GM23338 (cell line): ENCODE results near the gene SLC25A13. TPM values are rescaled to one million over a fixed set of nuclear protein-coding genes. Genes with fewer than 3 reads are reported as not detected.
"Not testable (repeated sequence)": the region's sequence is repeated elsewhere in the genome, so short reads cannot be mapped to it uniquely, and the experiment has no call there.

Source experiments
- ATAC-seq: fragments of 200-7000 bp; cut with Tn5 transposase; 3 replicates; pipeline ENCODE4 v1.9.1; 2020
- DNase-seq: peaks from one replicate; pipeline ENCODE4 v3.0.0-alpha.2; 2015; ENCODE audit warnings: low spot score
- H2AFZ ChIP-seq: fragments of 200-600 bp; sonication (generic); 2 replicates; pipeline ENCODE4 v1.8.0; 2016; ENCODE audit warnings: antibody characterized with exemption, mild to moderate bottlenecking, moderate library complexity
- H3F3A ChIP-seq: fragments of 200-600 bp; sonication (generic); replicated peaks from 2 replicates; pipeline ENCODE4 v1.8.0; 2017; ENCODE audit warnings: antibody characterized with exemption, mixed run types, low read depth
- H3K27ac ChIP-seq: fragments of 200-600 bp; sonication (generic); 2 replicates; pipeline ENCODE4 v1.6.1; 2016; ENCODE audit warnings: low read depth
- H3K27me3 ChIP-seq: fragments of 200-600 bp; sonication (generic); 2 replicates; pipeline ENCODE4 v1.8.0; 2016; ENCODE audit warnings: mild to moderate bottlenecking, mixed run types, moderate library complexity; ENCODE audit not compliant: insufficient read depth
- H3K36me3 ChIP-seq: fragments of 200-600 bp; sonication (generic); 2 replicates; pipeline ENCODE4 v1.8.0; 2016; ENCODE audit warnings: mild to moderate bottlenecking; ENCODE audit not compliant: insufficient read depth
- H3K4me1 ChIP-seq: fragments of 200-600 bp; sonication (generic); 2 replicates; pipeline ENCODE4 v1.8.0; 2016; ENCODE audit warnings: mild to moderate bottlenecking, moderate library complexity; ENCODE audit not compliant: insufficient read depth
- H3K4me2 ChIP-seq: fragments of 200-600 bp; sonication (generic); 2 replicates; pipeline ENCODE4 v1.7.1; 2017; ENCODE audit warnings: mixed run types
- H3K4me3 ChIP-seq: fragments of 200-600 bp; sonication (generic); 2 replicates; pipeline ENCODE4 v1.6.1; 2016; ENCODE audit warnings: mixed run types
- H3K79me2 ChIP-seq: fragments of 200-600 bp; sonication (generic); replicated peaks from 2 replicates; pipeline ENCODE4 v1.8.0; 2017; ENCODE audit warnings: mild to moderate bottlenecking; ENCODE audit not compliant: insufficient read depth
- H3K9me2 ChIP-seq: fragments of 200-600 bp; sonication (generic); 2 replicates; pipeline ENCODE4 v1.8.0; 2017; ENCODE audit not compliant: insufficient read depth
- H4K20me1 ChIP-seq: fragments of 200-600 bp; sonication (generic); replicated peaks from 2 replicates; pipeline ENCODE4 v1.8.0; 2017; ENCODE audit warnings: mild to moderate bottlenecking; ENCODE audit not compliant: insufficient read depth
- H3K27ac Mint-ChIP-seq: 2 replicates; pipeline ENCODE4 v1.8.0; 2020; ENCODE audit warnings: inconsistent platforms, mild to moderate bottlenecking, moderate library complexity, mixed read lengths
- H3K27me3 Mint-ChIP-seq: 3 replicates; pipeline ENCODE4 v1.8.0; 2022; ENCODE audit warnings: low read depth, mild to moderate bottlenecking, moderate library complexity, mixed read lengths, inconsistent platforms; ENCODE audit not compliant: insufficient read depth, poor library complexity
- H3K36me3 Mint-ChIP-seq: 3 replicates; pipeline ENCODE4 v1.8.0; 2021; ENCODE audit warnings: low read depth, mild to moderate bottlenecking, inconsistent platforms, moderate library complexity, mixed read lengths
- H3K4me1 Mint-ChIP-seq: 3 replicates; pipeline ENCODE4 v1.8.0; 2020; ENCODE audit warnings: mild to moderate bottlenecking, inconsistent platforms, mixed read lengths
- H3K4me3 Mint-ChIP-seq: 3 replicates; pipeline ENCODE4 v1.8.0; 2021; ENCODE audit warnings: moderate library complexity, mild to moderate bottlenecking, inconsistent platforms, mixed read lengths
- H3K9me3 Mint-ChIP-seq: 3 replicates; pipeline ENCODE4 v1.8.0; 2020; ENCODE audit warnings: moderate library complexity, mild to moderate bottlenecking, inconsistent platforms, mixed read lengths
- CREB1 ChIP-seq: fragments of 250-450 bp; sonication (Bioruptor Pico); IDR thresholded peaks from 2 replicates; pipeline ENCODE4 v1.5.0; 2020; ENCODE audit warnings: low read depth, mild to moderate bottlenecking, moderate library complexity
- CTCF ChIP-seq, 2 experiments: fragments of 200-600 bp in 1 of 2; sonication (generic) in 1 of 2; conservative IDR thresholded peaks; 2 replicates each; pipeline versions ENCODE4 v1.5.1 to v1.6.1; 2016 to 2017; ENCODE audit warnings: antibody characterized with exemption in 2 of 2, low read depth in 2 of 2, mild to moderate bottlenecking in 2 of 2, moderate library complexity in 1 of 2
- ETS1 ChIP-seq: IDR thresholded peaks from 2 replicates; pipeline ENCODE4 v1.6.1; 2016; ENCODE audit warnings: antibody characterized with exemption
- STAT1 ChIP-seq: IDR thresholded peaks from one replicate; pipeline ENCODE4 v1.6.1; 2016; ENCODE audit warnings: antibody characterized with exemption; ENCODE audit not compliant: unreplicated experiment
- ZNF114 ChIP-seq: fragments of 250-450 bp; sonication (Bioruptor Pico); IDR thresholded peaks from 2 replicates; pipeline ENCODE4 v1.5.0; 2020; ENCODE audit warnings: mild to moderate bottlenecking, moderate library complexity
- ZNF331 ChIP-seq: fragments of 250-450 bp; sonication (Bioruptor Pico); IDR thresholded peaks from 2 replicates; pipeline ENCODE4 v1.5.0; 2020; ENCODE audit warnings: low read depth, mild to moderate bottlenecking, moderate library complexity
- polyA plus RNA-seq: library from polyadenylated mRNA; unstranded; fragments of >200 nt; fragmentation: Nextera tagmentation; extraction: Ambion mirVana; gene quantifications from 2 replicates; pipeline ENCODE4 v1.2.1, GENCODE V29; 2016
- total RNA-seq: library from RNA; depleted of rRNA; stranded (reverse); fragments of >200 nt; shearing (Covaris generic); gene quantifications from 2 replicates; pipeline ENCODE4 v1.2.3, GENCODE V29; 2014

The SLC25A13 gene
- total and polyA plus RNA-seq, 2 experiments from 2014 or later = 51.1 to 84.6 TPM

- no peak for TF ChIP-seq ETS1
- TF ChIP-seq STAT1 = no peak
Measured at GRCh38 chr7:96321658-96322372, at the start of gene SLC25A13 (continued).

GRCh38 chr7:96365916-96366315 is 44.0 kb upstream of the SLC25A13 start:
- not testable (repeated sequence) for H3F3A ChIP-seq

GRCh38 chr7:96361116-96361857 is 39.4 kb upstream of the SLC25A13 start:
- no peak overlapping the region; the same call in 1 of the 2 replicates for H3K27ac Mint-ChIP-seq

More at GRCh38 chr7:96365916-96366315, 44.0 kb upstream of the SLC25A13 start:
- not testable (repeated sequence) for H3K27ac Mint-ChIP-seq, ATAC-seq, H3K27me3 ChIP-seq, H3K36me3 ChIP-seq, H3K4me1 ChIP-seq, H3K4me1 Mint-ChIP-seq, DNase-seq, H3K79me2 ChIP-seq, H3K27me3 Mint-ChIP-seq, H2AFZ ChIP-seq, H3K9me2 ChIP-seq, H3K4me2 ChIP-seq, H3K36me3 Mint-ChIP-seq, H3K9me3 Mint-ChIP-seq, H3K27ac ChIP-seq, H3K4me3 ChIP-seq, H4K20me1 ChIP-seq, H3K4me3 Mint-ChIP-seq

More at GRCh38 chr7:96361116-96361857, 39.4 kb upstream of the SLC25A13 start:
- H3K36me3 Mint-ChIP-seq = no peaks in the 10 kb centered on the region
- no peak for DNase-seq
- no peaks in the 10 kb centered on the region; the same call in 1 of the 2 replicates for H3K9me2 ChIP-seq
- H3K4me3 ChIP-seq = no peak overlapping the region
- no peaks in the 10 kb centered on the region for H4K20me1 ChIP-seq
- H3K27ac ChIP-seq = no peak overlapping the region
- no peaks in the 10 kb centered on the region for H3K79me2 ChIP-seq
- no peaks in the 10 kb centered on the region for H3K27me3 ChIP-seq
- H3K4me2 ChIP-seq = no peak overlapping the region
- peaks cover 2% of the 10 kb centered on the region for H3K27me3 Mint-ChIP-seq
- no peaks in the 10 kb centered on the region; the same call in 2 of the 3 replicates for H3K9me3 Mint-ChIP-seq
- TF ChIP-seq CTCF (conservative IDR thresholded peaks at IDR 0.05; ENCODE audit: low read depth in 2 of 2) = no peak
- no peak for TF ChIP-seq CREB1 (CRISPR knock-in tag)
- no peak for TF ChIP-seq ZNF331
- TF ChIP-seq ZNF114 (CRISPR knock-in tag) = no peak
- H3K4me1 Mint-ChIP-seq = no peaks in the 10 kb centered on the region; the same call in 2 of the 3 replicates
- H3F3A ChIP-seq = no peaks in the 10 kb centered on the region
- ATAC-seq = no peak
- H3K4me3 Mint-ChIP-seq = no peak overlapping the region
- no peaks in the 10 kb centered on the region for H3K36me3 ChIP-seq
- no peaks in the 10 kb centered on the region for H3K4me1 ChIP-seq
- peak overlapping the region; percentile 9; the same call in 1 of the 2 replicates for H2AFZ ChIP-seq
